CD4-positive, CD25-positive, alpha-beta regulatory T cell (primary cell): Measurements from ENCODE around the gene KLF2. TPM values are rescaled to one million over a fixed set of nuclear protein-coding genes. Genes with fewer than 3 reads are reported as not detected.

ENCODE experiments used
- ATAC-seq, 2 donors: fragments of 150-1000 bp; cut with Tn5 transposase; one replicate each; pipeline ENCODE4 v1.10.0; 2021; ENCODE audit warnings: low read depth in 2 of 2, moderate number of reproducible peaks in 2 of 2, moderate library complexity in 1 of 2
- DNase-seq, 3 donors: peaks; one replicate each; pipeline versions ENCODE4 v3.0.0 to v3.0.0-alpha.2; 2012 to 2022; ENCODE audit warnings: mixed read lengths in 1 of 3
- H3K27ac ChIP-seq: one replicate; pipeline ENCODE4 v1.7.0; 2013; ENCODE audit warnings: mild to moderate bottlenecking, low read length; ENCODE audit not compliant: insufficient read depth, poor library complexity, severe bottlenecking
- H3K27me3 ChIP-seq: one replicate; pipeline ENCODE4 v1.7.0; 2013; ENCODE audit warnings: low read length; ENCODE audit not compliant: control insufficient read depth, insufficient read depth
- H3K36me3 ChIP-seq: one replicate; pipeline ENCODE4 v1.7.0; 2013; ENCODE audit warnings: mild to moderate bottlenecking, low read length, moderate library complexity; ENCODE audit not compliant: control insufficient read depth, insufficient read depth
- H3K4me1 ChIP-seq: 2 replicates; pipeline ENCODE4 v1.7.0; 2013; ENCODE audit warnings: mild to moderate bottlenecking, low read length; ENCODE audit not compliant: insufficient read depth, control insufficient read depth, poor library complexity, severe bottlenecking
- H3K4me3 ChIP-seq: one replicate; pipeline ENCODE4 v1.7.0; 2013; ENCODE audit warnings: low read depth, mild to moderate bottlenecking, low read length, moderate library complexity
- H3K9me3 ChIP-seq, 2 experiments: 1 replicate in 1 of 2; 2 replicates in 1 of 2; pipeline ENCODE4 v1.7.0; 2013; ENCODE audit warnings: low read length in 2 of 2, mild to moderate bottlenecking in 1 of 2, moderate library complexity in 1 of 2; ENCODE audit not compliant: control insufficient read depth in 2 of 2
- H3K27ac Mint-ChIP-seq, 3 donors: one replicate each; pipeline ENCODE4 v1.8.0; 2020 to 2022; ENCODE audit warnings: mild to moderate bottlenecking in 3 of 3, mixed read lengths in 3 of 3, moderate library complexity in 2 of 3
- H3K27me3 Mint-ChIP-seq: one replicate; pipeline ENCODE4 v1.8.0; 2022; ENCODE audit warnings: mild to moderate bottlenecking, mixed read lengths
- H3K36me3 Mint-ChIP-seq: one replicate; pipeline ENCODE4 v1.8.0; 2020; ENCODE audit warnings: mixed read lengths
- H3K4me1 Mint-ChIP-seq, 4 donors: one replicate each; pipeline ENCODE4 v1.8.0; 2020 to 2022; ENCODE audit warnings: mixed read lengths in 4 of 4, mild to moderate bottlenecking in 1 of 4
- H3K4me3 Mint-ChIP-seq, 4 donors: one replicate each; pipeline ENCODE4 v1.8.0; 2020 to 2022; ENCODE audit warnings: mild to moderate bottlenecking in 4 of 4, mixed read lengths in 4 of 4, moderate library complexity in 3 of 4
- H3K9me3 Mint-ChIP-seq, 7 donors: one replicate each; pipeline ENCODE4 v1.8.0; 2020 to 2022; ENCODE audit warnings: mixed read lengths in 7 of 7, mild to moderate bottlenecking in 3 of 7, moderate library complexity in 2 of 7
- polyA plus RNA-seq, 4 donors: library from polyadenylated mRNA; unstranded; fragments of 300-500 nt; fragmentation: Illumina TruSeq; gene quantifications; one replicate each; pipeline ENCODE4 v1.2.3, GENCODE V29; 2021
- total RNA-seq: library from RNA; stranded (reverse); gene quantifications from one replicate; pipeline ENCODE4 v1.2.3, GENCODE V29; 2022

The KLF2 gene
- total and polyA plus RNA-seq, 5 donors from 2014 or later, result 95.1 to 725 (median 138) TPM

- Histone ChIP-seq H3K27me3 (no peaks in the 10 kb centered on the region), H3K4me1 (peaks cover 98% of the 10 kb centered on the region), H3K9me3 (no peaks in the 10 kb centered on the region), H3K27ac (peak overlapping the region; percentile 93), H3K4me3 (peak overlapping the region; percentile 66), H3K36me3 (no peaks in the 10 kb centered on the region)
- peak; percentile 75 to 77 for ATAC-seq
- Mint-ChIP-seq H3K4me1 (peaks cover 19 to 48% (median 39%) of the 10 kb centered on the region in 4 donors), H3K4me3 (peak overlapping the region in 1 of 4 donors; percentile 80), H3K27ac (peak overlapping the region in 1 of 3 donors; percentile 96), H3K27me3 (peaks cover 6% of the 10 kb centered on the region), H3K36me3 (peaks cover 11% of the 10 kb centered on the region), H3K9me3 (no peaks in the 10 kb centered on the region)
- peak; percentile 87 to 98 (median 97) for DNase-seq
Observed at GRCh38 chr19:16371540-16371986, 46.9 kb downstream of the KLF2 start.

- H3K36me3 ChIP-seq, result no peaks in the 10 kb centered on the region
- H3K4me3 ChIP-seq, result peak overlapping the region; percentile 63
- DNase-seq, result peak in 1 of 3 donors; percentile 53
- no peak for ATAC-seq
- H3K27ac ChIP-seq, result peak overlapping the region; percentile 93
- Mint-ChIP-seq H3K9me3 (no peaks in the 10 kb centered on the region), H3K27ac (peak overlapping the region in 1 of 3 donors; percentile 96), H3K27me3 (peaks cover 6% of the 10 kb centered on the region), H3K36me3 (peaks cover 11% of the 10 kb centered on the region), H3K4me1 (peaks cover 11 to 42% (median 37%) of the 10 kb centered on the region in 4 donors), H3K4me3 (peak overlapping the region in 1 of 4 donors; percentile 80)
- H3K27me3 ChIP-seq, result no peaks in the 10 kb centered on the region
- H3K9me3 ChIP-seq, result no peaks in the 10 kb centered on the region
- peaks cover 98% of the 10 kb centered on the region for H3K4me1 ChIP-seq
Observed at GRCh38 chr19:16372065-16372915, 47.7 kb downstream of the KLF2 start.

- peak overlapping the region; percentile 43 for H3K4me3 ChIP-seq
- no peaks in the 10 kb centered on the region for H3K36me3 ChIP-seq
- no peaks in the 10 kb centered on the region for H3K9me3 ChIP-seq
- peak overlapping the region; percentile 93 for H3K27ac ChIP-seq
- ATAC-seq (no peak), DNase-seq (no peak)
- H3K9me3 Mint-ChIP-seq, result no peaks in the 10 kb centered on the region
- H3K36me3 Mint-ChIP-seq, result peaks cover 16% of the 10 kb centered on the region
- H3K27me3 Mint-ChIP-seq, result peaks cover 6% of the 10 kb centered on the region
- no peaks in the 10 kb centered on the region for H3K27me3 ChIP-seq
- peaks cover 7 to 50% (median 42%) of the 10 kb centered on the region in 4 donors for H3K4me1 Mint-ChIP-seq
- peaks cover 97% of the 10 kb centered on the region for H3K4me1 ChIP-seq
- H3K4me3 Mint-ChIP-seq, result no peak overlapping the region
- H3K27ac Mint-ChIP-seq, result peak overlapping the region in 2 of 3 donors; percentile 96 to 97
Observed at GRCh38 chr19:16373079-16373478, 48.5 kb downstream of the KLF2 start.

- Histone ChIP-seq H3K36me3 (no peaks in the 10 kb centered on the region), H3K4me1 (peaks cover 97% of the 10 kb centered on the region), H3K4me3 (peak overlapping the region; percentile 31), H3K9me3 (no peaks in the 10 kb centered on the region), H3K27ac (peak overlapping the region; percentile 93), H3K27me3 (no peaks in the 10 kb centered on the region)
- H3K27me3 Mint-ChIP-seq, result peaks cover 6% of the 10 kb centered on the region
- H3K4me3 Mint-ChIP-seq, result peak overlapping the region; percentile 75 to 84 (median 81)
- peaks cover 16% of the 10 kb centered on the region for H3K36me3 Mint-ChIP-seq
- no peaks in the 10 kb centered on the region for H3K9me3 Mint-ChIP-seq
- peak overlapping the region in 2 of 3 donors; percentile 96 to 97 for H3K27ac Mint-ChIP-seq
- ATAC-seq (no peak), DNase-seq (no peak)
- H3K4me1 Mint-ChIP-seq, result peaks cover 7 to 54% (median 43%) of the 10 kb centered on the region in 4 donors
Observed at GRCh38 chr19:16373532-16373931, 48.9 kb downstream of the KLF2 start.

GRCh38 chr19:16373989-16374388 is 49.4 kb downstream of the KLF2 start:
- peaks cover 96% of the 10 kb centered on the region for H3K4me1 ChIP-seq
- H3K9me3 ChIP-seq, result no peaks in the 10 kb centered on the region
- no peaks in the 10 kb centered on the region for H3K27me3 ChIP-seq
- peak overlapping the region; percentile 93 for H3K27ac ChIP-seq
- Mint-ChIP-seq H3K9me3 (no peaks in the 10 kb centered on the region), H3K27me3 (peaks cover 6% of the 10 kb centered on the region), H3K4me3 (peak overlapping the region; percentile 39 to 84 (median 80)), H3K36me3 (peaks cover 16% of the 10 kb centered on the region), H3K27ac (peak overlapping the region in 2 of 3 donors; percentile 96 to 97), H3K4me1 (peaks cover 7 to 59% (median 45%) of the 10 kb centered on the region in 4 donors)
- peak in 1 of 3 donors; percentile 62 for DNase-seq
- ATAC-seq, result no peak
- H3K36me3 ChIP-seq, result no peaks in the 10 kb centered on the region
- H3K4me3 ChIP-seq, result peak overlapping the region; percentile 40

GRCh38 chr19:16374436-16374835 is 49.8 kb downstream of the KLF2 start:
- peaks cover 16% of the 10 kb centered on the region for H3K36me3 Mint-ChIP-seq
- H3K9me3 Mint-ChIP-seq, result no peaks in the 10 kb centered on the region
- Histone ChIP-seq H3K9me3 (no peaks in the 10 kb centered on the region), H3K27me3 (no peaks in the 10 kb centered on the region), H3K36me3 (no peaks in the 10 kb centered on the region), H3K27ac (peak overlapping the region; percentile 93), H3K4me3 (peak overlapping the region; percentile 60), H3K4me1 (peaks cover 95% of the 10 kb centered on the region)
- H3K27me3 Mint-ChIP-seq, result peaks cover 6% of the 10 kb centered on the region
- H3K4me1 Mint-ChIP-seq, result peaks cover 7 to 63% (median 46%) of the 10 kb centered on the region in 4 donors
- no peak for ATAC-seq
- H3K4me3 Mint-ChIP-seq, result peak overlapping the region; percentile 75 to 84 (median 80)
- DNase-seq, result peak in 1 of 3 donors; percentile 61
- H3K27ac Mint-ChIP-seq, result peak overlapping the region in 2 of 3 donors; percentile 96 to 97

GRCh38 chr19:16375157-16375935 is 50.7 kb downstream of the KLF2 start:
- Mint-ChIP-seq H3K4me3 (peak overlapping the region; percentile 75 to 84 (median 81)), H3K9me3 (no peaks in the 10 kb centered on the region), H3K4me1 (peaks cover 7 to 71% (median 47%) of the 10 kb centered on the region in 4 donors), H3K36me3 (peaks cover 16% of the 10 kb centered on the region), H3K27ac (peak overlapping the region in 2 of 3 donors; percentile 96 to 97), H3K27me3 (peaks cover 6% of the 10 kb centered on the region)
- no peaks in the 10 kb centered on the region for H3K9me3 ChIP-seq
- ATAC-seq (no peak), DNase-seq (peak in 1 of 3 donors; percentile 51)
- H3K4me1 ChIP-seq, result peaks cover 89% of the 10 kb centered on the region
- peak overlapping the region; percentile 39 for H3K27ac ChIP-seq
- no peaks in the 10 kb centered on the region for H3K27me3 ChIP-seq
- H3K4me3 ChIP-seq, result peak overlapping the region; percentile 60
- no peaks in the 10 kb centered on the region for H3K36me3 ChIP-seq
